HCT116 (cell line): Measurements from ENCODE around the gene PLEKHH2.

Experiments
- CTCF ChIP-seq, 3 experiments: fragments of 200-600 bp in 1 of 3; sonication (generic) in 1 of 3; IDR thresholded peaks in 2 of 3; conservative IDR thresholded peaks in 1 of 3; 2 replicates each; pipeline ENCODE4 v1.5.1; 2012 to 2017; ENCODE audit warnings: low read depth in 2 of 3, low read length in 2 of 3, antibody characterized with exemption in 1 of 3, borderline replicate concordance in 1 of 3, control low read depth in 1 of 3, mild to moderate bottlenecking in 1 of 3, mixed read lengths in 1 of 3, mixed run types in 1 of 3, moderate library complexity in 1 of 3; ENCODE audit not compliant: insufficient read depth in 1 of 3
- EZH2 ChIP-seq: fragments of 200-600 bp; sonication (generic); IDR thresholded peaks from 2 replicates; pipeline ENCODE4 v1.6.1; 2017; ENCODE audit warnings: antibody characterized with exemption, mixed run types
- EZH2phosphoT487 ChIP-seq: fragments of 200-600 bp; IDR thresholded peaks from 2 replicates; pipeline ENCODE4 v1.6.1; 2018; ENCODE audit warnings: antibody characterized with exemption, borderline replicate concordance
- POLR2A ChIP-seq: IDR thresholded peaks from 2 replicates; pipeline ENCODE4 v1.7.0; 2011; ENCODE audit warnings: borderline replicate concordance; ENCODE audit not compliant: insufficient read depth, insufficient read length; ENCODE audit errors: extremely low read depth
- POLR2AphosphoS5 ChIP-seq: IDR thresholded peaks from 2 replicates; pipeline ENCODE4 v1.6.1; 2011; ENCODE audit warnings: mild to moderate bottlenecking, low read depth, low read length, moderate library complexity
- RAD21 ChIP-seq: IDR thresholded peaks from 2 replicates; pipeline ENCODE4 v1.6.1; 2012; ENCODE audit warnings: low read depth, mild to moderate bottlenecking
- REST ChIP-seq: IDR thresholded peaks from 2 replicates; pipeline ENCODE4 v1.6.1; 2012; ENCODE audit warnings: low read depth
- SIN3A ChIP-seq: IDR thresholded peaks from 2 replicates; pipeline ENCODE4 v1.6.1; 2012; ENCODE audit warnings: low read depth
- SRF ChIP-seq: IDR thresholded peaks from 2 replicates; pipeline ENCODE4 v1.6.1; 2012; ENCODE audit warnings: low read depth
- YY1 ChIP-seq: IDR thresholded peaks from 2 replicates; pipeline ENCODE4 v1.6.1; 2011; ENCODE audit warnings: low read length, low read depth, moderate library complexity, mild to moderate bottlenecking; ENCODE audit not compliant: insufficient replicate concordance; ENCODE audit errors: extremely low read depth
- ZFX ChIP-seq: fragments of 450-650 bp; IDR thresholded peaks from 2 replicates; pipeline ENCODE4 v1.6.1; 2017

GRCh38 chr2:43715300-43716098, 78.4 kb downstream of the PLEKHH2 start:
- TF ChIP-seq POLR2A: no peak
- TF ChIP-seq EZH2phosphoT487: no peak
- TF ChIP-seq CTCF (IDR thresholded peaks at IDR 0.05 in 2 of 3, conservative IDR thresholded peaks at IDR 0.05 in 1 of 3; ENCODE audit: borderline replicate concordance in 1 of 3, insufficient read depth in 1 of 3, low read depth in 2 of 3, low read length in 2 of 3): no peak
- TF ChIP-seq POLR2AphosphoS5: no peak
- no peak for TF ChIP-seq RAD21
- no peak for TF ChIP-seq ZFX
- TF ChIP-seq EZH2: no peak
- TF ChIP-seq SIN3A: no peak
- TF ChIP-seq REST: no peak
- no peak for TF ChIP-seq SRF
- no peak for TF ChIP-seq YY1
